Osteoblast (primary cell): ENCODE data around the gene GALK1. TPM values are rescaled to one million over a fixed set of nuclear protein-coding genes. Genes with fewer than 3 reads are reported as not detected.
"Not testable (repeated sequence)": the region's sequence is repeated elsewhere in the genome, so short reads cannot be mapped to it uniquely, and the experiment has no call there.

Source experiments
- DNase-seq: peaks from one replicate; pipeline ENCODE4 v3.0.0; 2011; ENCODE audit warnings: low spot score, mixed read lengths; ENCODE audit not compliant: insufficient read length; ENCODE audit errors: missing footprints
- H2AFZ ChIP-seq: 2 replicates; pipeline ENCODE4 v1.6.0; 2011; ENCODE audit warnings: mild to moderate bottlenecking, low read length
- H3K27ac ChIP-seq: 2 replicates; pipeline ENCODE4 v1.5.1; 2011; ENCODE audit warnings: mild to moderate bottlenecking, low read depth, low read length, moderate library complexity
- H3K27me3 ChIP-seq: 2 replicates; pipeline ENCODE4 v1.6.0; 2012; ENCODE audit warnings: mild to moderate bottlenecking, control low read depth, inconsistent platforms, low read length, moderate library complexity; ENCODE audit not compliant: insufficient read depth
- H3K36me3 ChIP-seq: 2 replicates; pipeline ENCODE4 v1.5.1; 2011; ENCODE audit warnings: mild to moderate bottlenecking, low read length, control low read depth, moderate library complexity; ENCODE audit not compliant: insufficient read depth
- H3K4me1 ChIP-seq: 2 replicates; pipeline ENCODE4 v1.5.1; 2011; ENCODE audit warnings: mild to moderate bottlenecking, low read length, control low read depth, moderate library complexity; ENCODE audit not compliant: insufficient read depth
- H3K4me2 ChIP-seq: 2 replicates; pipeline ENCODE4 v1.6.0; 2011; ENCODE audit warnings: mild to moderate bottlenecking, low read length; ENCODE audit not compliant: insufficient read depth
- H3K4me3 ChIP-seq: fragments of 200-600 bp; sonication (generic); 3 replicates; pipeline ENCODE4 v1.5.1; 2012; ENCODE audit warnings: mild to moderate bottlenecking, low read length, inconsistent platforms; ENCODE audit not compliant: insufficient read depth
- H3K79me2 ChIP-seq: 2 replicates; pipeline ENCODE4 v1.6.0; 2012; ENCODE audit warnings: mild to moderate bottlenecking, low read length, control low read depth, inconsistent platforms; ENCODE audit not compliant: insufficient read depth
- H3K9me3 ChIP-seq: 2 replicates; pipeline ENCODE4 v1.5.1; 2011; ENCODE audit warnings: low read depth, low read length, control low read depth
- H4K20me1 ChIP-seq: 2 replicates; pipeline ENCODE4 v1.6.0; 2012; ENCODE audit warnings: mild to moderate bottlenecking, low read length, control low read depth; ENCODE audit not compliant: insufficient read depth
- total RNA-seq: library from RNA; depleted of rRNA; stranded (reverse); fragments of >200 nt; gene quantifications from 2 replicates; pipeline ENCODE4 v1.2.3, GENCODE V29; 2012
- TF ChIP-seq, protein P1 (sequence below): IDR thresholded peaks from 2 replicates; pipeline ENCODE4 v1.5.1; 2011; ENCODE audit warnings: mild to moderate bottlenecking, low read depth, low read length, moderate library complexity; ENCODE audit errors: extremely low read depth

The GALK1 gene
- total RNA-seq, 1 donor = 25.3 TPM

DNA sequence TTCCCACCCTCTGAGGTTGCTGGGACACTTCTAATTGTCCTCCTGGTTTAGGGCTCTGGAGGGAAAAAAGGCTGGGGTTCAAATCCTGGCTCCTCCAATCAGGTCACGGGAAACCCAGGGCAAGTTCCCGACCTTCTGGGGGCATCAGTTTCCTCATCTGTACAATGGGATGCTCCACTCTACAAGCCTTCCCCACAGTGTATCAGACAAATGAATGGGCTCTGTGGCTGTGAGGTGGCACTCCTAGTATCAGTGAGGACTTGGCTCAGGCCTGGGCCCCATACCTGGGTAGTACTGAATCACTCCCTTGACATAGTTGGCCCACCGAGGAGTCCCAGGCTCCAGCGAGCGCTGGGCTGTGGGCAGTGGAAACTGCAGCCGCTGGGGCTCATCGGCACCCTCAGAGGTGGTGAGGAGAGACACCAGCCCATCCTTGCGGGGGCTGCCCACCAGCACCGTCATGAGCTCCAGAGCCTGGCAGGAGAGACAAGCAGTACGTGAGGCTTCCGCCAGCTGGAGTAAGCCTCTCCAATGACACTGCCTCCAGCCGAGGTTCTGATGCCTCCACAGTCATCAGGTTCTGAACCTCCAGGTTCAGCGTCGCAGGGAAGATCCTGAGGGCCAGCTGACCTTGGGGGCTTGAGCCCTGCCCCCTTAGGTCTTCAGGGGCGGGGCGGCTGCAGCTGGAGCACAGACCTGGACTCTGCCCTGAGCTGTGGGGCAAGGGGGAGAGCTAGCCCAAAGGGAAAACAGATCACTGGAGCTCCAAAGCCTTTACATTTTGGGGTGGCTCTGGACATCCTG, 1.2 kb downstream of the GALK1 start:
- TF ChIP-seq, protein P1, sequence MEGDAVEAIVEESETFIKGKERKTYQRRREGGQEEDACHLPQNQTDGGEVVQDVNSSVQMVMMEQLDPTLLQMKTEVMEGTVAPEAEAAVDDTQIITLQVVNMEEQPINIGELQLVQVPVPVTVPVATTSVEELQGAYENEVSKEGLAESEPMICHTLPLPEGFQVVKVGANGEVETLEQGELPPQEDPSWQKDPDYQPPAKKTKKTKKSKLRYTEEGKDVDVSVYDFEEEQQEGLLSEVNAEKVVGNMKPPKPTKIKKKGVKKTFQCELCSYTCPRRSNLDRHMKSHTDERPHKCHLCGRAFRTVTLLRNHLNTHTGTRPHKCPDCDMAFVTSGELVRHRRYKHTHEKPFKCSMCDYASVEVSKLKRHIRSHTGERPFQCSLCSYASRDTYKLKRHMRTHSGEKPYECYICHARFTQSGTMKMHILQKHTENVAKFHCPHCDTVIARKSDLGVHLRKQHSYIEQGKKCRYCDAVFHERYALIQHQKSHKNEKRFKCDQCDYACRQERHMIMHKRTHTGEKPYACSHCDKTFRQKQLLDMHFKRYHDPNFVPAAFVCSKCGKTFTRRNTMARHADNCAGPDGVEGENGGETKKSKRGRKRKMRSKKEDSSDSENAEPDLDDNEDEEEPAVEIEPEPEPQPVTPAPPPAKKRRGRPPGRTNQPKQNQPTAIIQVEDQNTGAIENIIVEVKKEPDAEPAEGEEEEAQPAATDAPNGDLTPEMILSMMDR = no peak
- Histone ChIP-seq H3K36me3 (no peaks in the 10 kb centered on the region), H3K4me2 (peak overlapping the region; percentile 87), H3K27ac (no peak overlapping the region), H4K20me1 (no peaks in the 10 kb centered on the region), H2AFZ (peak overlapping the region; percentile 65), H3K4me3 (peak overlapping the region; percentile 83), H3K79me2 (no peaks in the 10 kb centered on the region), H3K4me1 (peaks cover 8% of the 10 kb centered on the region), H3K27me3 (no peaks in the 10 kb centered on the region), H3K9me3 (no peaks in the 10 kb centered on the region)
- DNase-seq = peak; percentile 79

DNA sequence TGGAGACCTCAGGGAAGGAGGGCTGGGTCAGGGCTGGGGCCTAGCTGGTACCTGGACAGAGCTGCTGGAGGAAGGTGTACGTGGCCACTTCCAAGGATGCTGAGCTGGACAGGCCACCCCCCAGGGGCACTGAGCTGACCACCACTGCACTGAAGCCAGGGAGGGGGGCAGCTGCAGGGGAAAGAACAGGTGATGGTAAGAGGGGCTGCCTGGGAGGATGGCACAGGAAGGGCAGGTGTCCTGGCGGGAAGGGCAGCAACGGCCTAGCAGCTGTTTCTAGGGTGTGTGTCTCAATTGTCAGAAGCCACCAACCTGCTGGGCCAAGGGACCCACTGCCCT, 1.8 kb downstream of the GALK1 start:
- no peak overlapping the region for H2AFZ ChIP-seq

DNA sequence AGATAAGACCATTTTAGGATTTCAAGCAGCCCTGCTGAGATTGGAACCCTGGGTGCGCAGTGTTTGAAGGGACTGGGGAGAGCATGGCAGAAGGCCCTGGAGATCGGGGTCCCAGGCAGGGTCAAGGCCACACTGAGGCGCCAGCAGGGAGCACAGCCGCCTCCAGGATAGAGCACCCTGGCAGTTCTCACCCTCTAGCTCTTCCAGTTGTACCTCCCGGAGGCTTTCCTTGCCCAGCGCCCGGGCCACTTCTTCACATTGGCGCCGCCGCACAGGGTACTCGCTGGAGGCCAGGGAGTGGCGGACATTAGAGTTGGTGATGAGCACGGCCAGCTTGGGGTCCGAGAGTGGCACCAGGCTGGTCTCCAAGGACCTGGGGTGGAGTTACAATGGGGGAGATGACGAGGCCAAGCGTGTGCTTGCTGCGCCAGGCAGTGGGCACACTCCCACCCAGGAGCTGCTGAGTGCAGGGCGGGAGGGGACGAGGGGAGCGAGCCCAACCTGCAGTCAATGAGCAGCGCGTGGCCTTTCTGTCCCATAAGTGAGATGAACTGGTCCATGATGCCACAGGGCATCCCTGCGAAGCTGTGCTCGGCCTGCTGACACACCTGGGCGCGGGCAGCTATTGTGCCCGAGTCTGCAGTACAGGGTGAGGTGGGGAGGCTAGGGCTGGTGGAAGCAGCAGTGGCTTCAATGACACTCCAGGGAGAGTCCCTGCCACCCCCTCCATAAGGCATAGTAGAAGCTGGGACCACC, 2.3 kb downstream of the GALK1 start:
- Histone ChIP-seq H3K27ac (no peak overlapping the region), H4K20me1 (no peaks in the 10 kb centered on the region)
- peak; percentile 63 for DNase-seq

More for the DNA sequence above, 1.8 kb downstream of the GALK1 start:
- H3K9me3 ChIP-seq = no peaks in the 10 kb centered on the region
- H3K4me1 ChIP-seq = peaks cover 8% of the 10 kb centered on the region
- no peaks in the 10 kb centered on the region for H3K27me3 ChIP-seq
- peak; percentile 47 for DNase-seq
- no peaks in the 10 kb centered on the region for H3K36me3 ChIP-seq
- H3K79me2 ChIP-seq = no peaks in the 10 kb centered on the region
- TF ChIP-seq, protein P1 = no peak
- H3K27ac ChIP-seq = no peak overlapping the region
- H3K4me2 ChIP-seq = no peak overlapping the region
- no peaks in the 10 kb centered on the region for H4K20me1 ChIP-seq
- H3K4me3 ChIP-seq = no peak overlapping the region

DNA sequence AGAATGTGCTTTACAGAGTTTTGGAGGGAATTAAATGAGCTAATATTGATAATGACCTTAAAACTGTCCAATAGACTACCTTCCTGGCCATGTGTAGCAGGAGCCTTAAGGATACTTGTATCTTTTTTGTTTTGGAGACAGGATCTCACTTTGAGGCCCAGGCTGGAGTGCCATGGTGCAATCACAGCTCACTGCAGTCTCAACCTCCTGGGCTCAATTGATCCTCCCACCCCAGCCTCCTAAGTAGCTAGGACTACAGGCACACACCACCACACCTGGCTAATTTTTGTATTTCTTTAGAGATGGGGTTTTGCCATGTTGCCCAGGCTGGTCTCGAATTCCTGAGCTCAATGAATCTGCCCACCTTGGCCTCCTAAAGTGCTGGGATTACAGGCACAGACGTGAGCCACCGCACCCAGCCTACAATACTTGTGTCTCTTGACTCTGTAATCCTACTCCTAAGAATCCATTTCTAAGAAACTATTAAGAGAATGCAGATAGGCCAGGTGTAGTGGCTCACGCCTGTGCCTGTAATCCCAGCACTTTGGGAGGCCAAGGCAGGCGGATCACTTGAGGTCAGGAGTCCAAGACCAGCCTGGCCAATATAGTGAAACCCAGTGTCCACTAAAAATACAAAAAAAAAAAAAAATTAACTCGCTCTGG, 4.9 kb downstream of the GALK1 start:
- not testable (repeated sequence) for H2AFZ ChIP-seq, H3K79me2 ChIP-seq, H3K36me3 ChIP-seq, H3K4me1 ChIP-seq, H3K27ac ChIP-seq, H3K4me2 ChIP-seq, DNase-seq, H4K20me1 ChIP-seq, H3K27me3 ChIP-seq, H3K9me3 ChIP-seq, H3K4me3 ChIP-seq

More for the DNA sequence above, 2.3 kb downstream of the GALK1 start:
- no peak overlapping the region for H3K4me2 ChIP-seq
- H3K4me3 ChIP-seq = no peak overlapping the region
- H3K79me2 ChIP-seq = no peaks in the 10 kb centered on the region
- no peak overlapping the region for H2AFZ ChIP-seq
- H3K36me3 ChIP-seq = no peaks in the 10 kb centered on the region
- H3K27me3 ChIP-seq = no peaks in the 10 kb centered on the region
- peaks cover 8% of the 10 kb centered on the region for H3K4me1 ChIP-seq
- TF ChIP-seq, protein P1 = no peak
- no peaks in the 10 kb centered on the region for H3K9me3 ChIP-seq
